Islet of Langerhans (tissue), 1 donor: Measurements from ENCODE around the gene RFTN1.

Experiments used
- FAIRE-seq: peaks from one replicate; lab custom pipeline; 2011; peaks lifted over from hg19 to GRCh38; lab: Jason Lieb, UNC

The RFTN1 gene

GRCh38 chr3:16430717-16431630 lies 82.5 kb downstream of the RFTN1 start:
- no peak for FAIRE-seq

GRCh38 chr3:16429086-16429485 lies 84.4 kb downstream of the RFTN1 start:
- FAIRE-seq = no peak

DNA sequence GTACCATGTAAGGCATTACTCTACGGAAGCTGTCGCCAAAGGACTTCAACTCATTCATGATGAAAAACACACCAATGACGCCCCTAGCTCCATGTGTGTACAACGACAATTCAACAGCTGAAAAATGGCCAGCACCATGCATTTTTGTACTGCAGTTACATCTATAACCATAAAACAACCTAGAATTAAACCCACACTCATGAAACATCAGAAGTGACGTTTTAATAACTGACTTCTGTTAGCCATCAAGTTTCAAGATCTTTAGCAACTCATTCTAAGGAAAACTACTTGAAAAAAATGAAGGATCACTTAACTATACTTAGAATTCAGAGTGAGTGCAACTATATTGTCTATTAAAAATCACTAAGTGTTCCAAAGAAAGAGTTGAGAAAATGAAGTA lies 84.9 kb downstream of the RFTN1 start:
- FAIRE-seq = no peak

GRCh38 chr3:16427103-16427965 lies 86.2 kb downstream of the RFTN1 start:
- no peak for FAIRE-seq

DNA sequence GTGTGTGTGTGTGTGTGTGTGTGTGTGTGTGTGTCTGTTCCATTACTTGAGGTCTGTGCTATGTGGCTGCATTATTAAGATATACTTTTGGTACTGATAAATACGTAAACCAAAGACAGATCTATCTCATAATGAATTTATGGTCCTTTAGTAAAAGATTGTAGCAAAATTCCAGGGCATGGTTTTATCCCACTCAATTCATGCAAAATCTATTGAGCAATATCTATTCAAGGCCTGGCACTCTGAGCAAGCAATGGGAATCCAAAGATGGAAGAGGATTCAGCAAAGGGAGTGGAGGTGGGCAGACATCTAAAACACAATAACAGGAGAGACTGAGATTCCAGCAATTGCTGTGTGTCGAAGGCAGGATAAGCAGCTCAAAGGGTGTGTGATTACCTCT lies 86.8 kb downstream of the RFTN1 start:
- FAIRE-seq = no peak

DNA sequence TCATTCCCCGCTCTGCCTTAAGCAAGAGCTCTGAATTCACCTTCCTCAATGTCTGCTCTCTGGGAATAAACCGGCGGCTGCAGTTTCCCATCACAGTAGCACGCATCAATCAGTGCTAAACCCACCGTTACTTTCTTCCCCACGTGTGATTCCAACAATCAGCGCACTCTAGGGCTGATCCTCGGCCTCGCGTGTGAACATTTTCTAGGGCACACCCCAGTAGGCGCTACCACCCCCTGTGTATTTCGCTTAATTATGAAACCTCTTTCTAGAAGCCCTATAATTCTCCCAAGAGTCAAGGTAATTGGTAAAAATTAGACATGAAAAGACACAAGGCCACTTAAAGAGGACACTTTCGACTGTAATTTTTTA lies 87.5 kb downstream of the RFTN1 start:
- no peak for FAIRE-seq

DNA sequence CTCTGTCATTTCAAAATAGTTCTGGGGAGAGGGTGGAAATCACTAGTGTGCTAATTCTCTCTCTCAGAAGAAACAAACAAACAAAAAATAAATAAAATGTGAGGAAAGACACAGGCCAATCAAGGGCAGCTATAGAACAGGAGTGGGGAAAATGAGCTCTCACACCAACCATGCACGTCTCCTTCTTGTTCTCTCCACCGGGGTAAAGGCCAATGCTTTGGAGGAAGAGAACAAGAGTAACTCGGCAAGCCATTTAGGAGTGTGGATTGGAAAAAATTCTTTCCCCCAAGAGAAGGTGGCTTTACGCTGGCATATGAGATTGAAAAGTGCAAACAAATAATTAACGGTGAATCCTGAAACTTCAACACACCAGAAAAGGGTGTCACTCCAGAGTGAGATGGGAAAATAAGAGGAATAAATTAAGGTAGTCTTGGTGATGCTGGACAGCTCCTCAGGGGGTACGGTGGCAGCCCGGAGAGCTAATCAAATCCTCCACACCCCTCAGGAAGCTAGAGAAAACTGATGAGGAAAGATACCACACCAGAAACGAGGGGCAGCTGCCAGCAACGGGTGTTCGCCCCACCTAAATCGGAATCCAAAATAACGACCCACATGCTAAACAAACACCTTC lies 88.0 kb downstream of the RFTN1 start:
- FAIRE-seq = no peak

- no peak for FAIRE-seq
These were observed 89.4 kb downstream of the RFTN1 start for GRCh38 chr3:16423947-16424673.

- FAIRE-seq = no peak
These were observed 90.2 kb downstream of the RFTN1 start for GRCh38 chr3:16423298-16423697.

- no peak for FAIRE-seq
These were observed 93.8 kb downstream of the RFTN1 start for GRCh38 chr3:16419640-16420241.

DNA sequence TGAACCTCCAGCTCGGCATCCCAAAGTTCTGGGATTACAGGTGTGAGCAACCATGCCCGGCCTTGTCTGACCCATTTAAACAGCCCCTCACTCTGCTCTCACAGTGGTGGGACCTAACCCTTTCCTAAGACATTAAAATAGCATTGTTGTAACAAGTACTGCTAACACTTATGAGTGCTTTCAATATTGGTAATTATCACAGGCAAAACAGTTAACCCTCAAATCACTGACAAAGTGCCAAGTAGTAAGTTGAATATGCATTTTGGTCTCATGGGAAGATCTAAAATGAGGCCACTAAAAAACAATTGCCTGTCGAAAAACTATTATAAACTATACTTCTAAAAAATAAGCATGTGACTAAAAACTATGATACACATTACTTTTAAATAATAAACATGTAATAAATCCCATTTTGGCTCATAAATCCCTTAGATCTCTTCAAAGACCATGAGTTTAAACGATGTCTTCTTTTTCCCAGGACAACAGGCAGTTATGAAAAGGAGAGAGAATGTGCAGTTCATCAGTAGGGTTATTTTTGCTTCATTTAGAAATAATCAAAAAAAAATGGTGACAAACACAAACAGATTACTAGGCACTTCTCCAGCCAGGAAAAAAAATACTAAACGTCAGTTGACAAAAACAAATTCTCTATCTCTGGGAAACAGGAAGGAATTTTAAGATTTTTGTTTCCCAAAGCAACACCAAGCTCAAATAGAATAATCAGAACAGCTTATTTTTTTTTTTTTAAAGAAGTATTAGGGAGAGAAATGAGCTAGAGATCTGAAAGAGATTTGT lies 95.4 kb downstream of the RFTN1 start:
- no peak for FAIRE-seq

DNA sequence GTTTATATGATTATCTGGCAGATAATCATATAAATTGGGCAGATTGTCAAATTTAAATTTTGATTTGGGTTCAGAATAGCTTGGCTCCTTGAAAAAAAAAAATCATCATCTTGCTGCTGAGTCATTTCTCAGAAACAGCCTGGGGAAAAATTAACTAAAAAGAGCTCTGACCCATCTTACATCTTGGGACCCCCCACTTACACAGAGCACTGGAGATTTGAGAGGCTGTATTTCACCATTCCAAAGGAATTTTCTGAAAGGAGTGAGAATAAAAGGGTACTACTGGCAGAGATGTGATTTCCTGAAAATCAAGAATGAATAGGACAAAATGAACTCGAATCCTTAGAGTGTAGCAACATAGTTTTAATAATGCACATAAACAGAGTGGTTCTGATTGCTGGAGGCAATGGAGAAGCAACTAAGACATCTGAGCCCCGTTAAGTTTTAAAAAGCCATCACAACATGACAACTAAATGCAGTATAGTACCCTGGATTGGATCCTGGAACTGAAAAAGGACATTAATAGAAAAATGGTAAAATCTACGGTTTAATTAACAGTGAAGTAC lies 97.5 kb downstream of the RFTN1 start:
- FAIRE-seq = no peak

DNA sequence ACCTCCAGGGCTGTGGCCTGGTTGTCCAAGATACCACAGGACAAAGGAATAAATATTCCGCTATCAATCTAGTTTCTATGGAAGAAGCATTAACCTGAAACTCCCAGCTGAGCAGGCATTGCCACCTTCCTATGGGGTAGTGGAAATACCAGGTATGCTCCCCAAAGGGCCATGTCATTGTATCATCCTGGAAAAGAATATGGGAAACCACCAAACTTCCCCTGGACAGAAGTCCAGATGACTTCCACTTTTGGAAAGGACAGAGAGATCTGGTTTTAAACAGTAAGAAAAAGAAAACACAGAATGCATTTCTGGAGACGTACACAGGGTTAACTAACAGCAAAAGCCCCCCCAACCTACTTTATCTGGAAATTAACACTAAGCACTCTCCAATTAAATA lies 100.2 kb downstream of the RFTN1 start:
- FAIRE-seq = no peak

DNA sequence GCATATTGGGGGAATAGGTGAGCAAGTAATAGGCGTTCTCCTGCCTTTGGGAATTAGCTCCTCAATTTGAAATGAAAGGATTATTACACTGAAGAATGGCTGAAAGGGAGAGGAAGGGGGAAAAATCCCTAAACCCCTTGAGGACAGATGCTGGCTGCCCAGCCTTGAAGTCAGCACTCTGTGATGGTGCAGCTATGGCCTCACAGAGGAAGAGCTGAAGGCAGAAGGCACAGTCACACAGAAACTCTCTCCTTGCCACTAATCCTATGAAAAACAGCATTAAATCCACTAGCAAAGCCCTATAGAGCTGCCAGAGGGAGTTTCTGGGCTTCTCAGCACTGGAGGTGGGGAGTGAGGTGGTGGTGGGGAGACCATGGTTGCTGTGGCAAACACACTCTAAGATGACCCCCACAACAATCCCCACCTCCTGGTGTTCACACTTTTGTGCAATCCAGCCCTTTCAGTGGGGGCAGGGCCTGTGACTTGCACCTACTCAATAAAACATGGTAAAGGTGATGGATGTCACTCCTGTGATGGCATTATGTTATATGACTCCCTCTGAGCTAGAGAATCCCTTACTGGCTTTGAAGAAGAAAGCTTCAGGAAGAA lies 101.2 kb downstream of the RFTN1 start:
- FAIRE-seq = no peak

DNA sequence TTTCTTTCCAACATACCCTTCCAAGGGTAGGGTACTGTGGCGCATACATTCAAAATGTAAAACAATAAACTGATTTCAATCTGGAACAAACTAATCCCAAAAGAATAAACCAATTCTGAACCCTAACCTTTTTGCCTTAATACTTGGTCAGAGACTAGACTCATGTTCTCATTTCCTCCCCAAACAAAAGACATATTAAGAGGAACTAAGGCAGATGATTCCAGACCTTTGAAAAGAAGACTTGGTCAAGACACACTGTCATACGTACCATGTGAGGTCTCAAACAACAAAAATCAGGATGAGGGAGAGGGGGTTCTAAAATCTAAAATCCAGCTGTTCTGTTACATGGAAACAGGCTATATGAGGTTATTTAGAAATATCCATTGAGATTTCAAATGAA lies 102.1 kb downstream of the RFTN1 start:
- no peak for FAIRE-seq

- FAIRE-seq = no peak
These were observed 102.8 kb downstream of the RFTN1 start for GRCh38 chr3:16410659-16411058.

DNA sequence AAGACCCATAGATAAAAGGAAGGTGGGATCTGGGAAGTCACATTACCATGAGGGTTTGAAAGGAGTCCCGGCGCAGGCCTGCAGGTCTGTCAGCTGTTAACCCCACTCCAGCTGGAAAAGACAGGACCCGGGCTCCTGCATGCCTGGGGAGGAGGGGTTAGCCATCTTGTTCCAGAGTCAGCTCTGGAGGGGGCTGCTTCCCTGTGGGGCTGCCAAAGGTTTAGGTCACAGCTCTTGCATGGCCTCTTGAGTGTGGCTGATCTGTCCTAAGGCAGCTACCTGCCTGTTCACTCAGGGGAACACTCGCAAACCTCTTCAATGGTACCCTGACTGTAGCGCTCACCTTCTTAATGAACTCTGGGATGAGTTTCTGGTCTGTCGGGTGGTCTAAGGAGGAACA lies 104.5 kb downstream of the RFTN1 start:
- no peak for FAIRE-seq

DNA sequence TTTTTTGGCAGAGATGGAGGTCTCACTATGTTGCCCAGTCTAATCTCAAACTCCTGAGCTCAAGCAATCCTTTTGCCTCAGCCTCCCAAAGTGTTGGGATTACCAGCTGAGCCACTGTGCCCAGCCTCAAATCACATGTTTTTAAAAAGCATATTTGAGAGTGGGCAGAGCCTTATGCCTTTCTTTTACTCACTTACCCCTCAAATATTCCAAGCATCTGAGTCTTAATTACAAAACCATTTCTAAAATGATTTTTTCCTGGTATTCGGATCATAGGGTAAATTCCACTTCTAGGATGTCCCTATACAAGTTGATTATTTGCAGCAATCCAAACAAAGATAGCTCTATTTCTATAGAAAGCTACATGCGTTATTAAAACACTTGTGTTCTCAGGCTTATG lies 106.1 kb downstream of the RFTN1 start:
- FAIRE-seq = no peak

DNA sequence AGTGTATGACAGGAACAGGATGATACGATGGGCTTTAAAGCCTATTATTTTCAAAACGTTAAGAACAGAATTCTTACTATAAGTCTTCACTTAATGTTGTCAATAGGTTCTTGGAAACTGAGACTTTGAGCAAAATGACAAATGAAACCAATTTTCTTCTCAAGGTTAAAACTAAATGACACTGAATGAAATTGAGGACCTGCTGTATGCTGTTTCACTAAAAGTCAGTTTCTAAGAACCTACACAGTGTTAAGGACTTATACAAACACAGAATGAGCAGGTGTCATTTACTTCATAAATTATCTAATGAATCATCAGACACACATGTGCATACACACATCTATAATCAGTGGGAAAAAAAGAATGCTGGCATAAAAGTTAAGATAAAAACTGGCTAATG lies 106.9 kb downstream of the RFTN1 start:
- FAIRE-seq = no peak

- no peak for FAIRE-seq
These were observed 107.3 kb downstream of the RFTN1 start for GRCh38 chr3:16406166-16406565.
